ENCODE data around the gene FRAS1. TPM values are rescaled to one million over a fixed set of nuclear protein-coding genes. Genes with fewer than 3 reads are reported as not detected.

The FRAS1 gene
- total and polyA plus RNA-seq, 2 of the 8 experiments (the other 6 are each of a cell fraction or from before 2014, with no cell fraction given), result 38.5 to 109 TPM

GRCh38 chr4:78031417-78031950 is 25.6 kb upstream of the FRAS1 start (continued):
- TF ChIP-seq ATF3 (IDR thresholded peaks at IDR 0.05; ENCODE audit: insufficient read depth, low read depth, low read length) (no peak), CBX8 (IDR thresholded peaks at IDR 0.05; ENCODE audit: borderline replicate concordance, low read depth, low read length) (no peak), TAF1 (IDR thresholded peaks at IDR 0.05; ENCODE audit: low read depth, low read length) (no peak)

Data from H1 (cell line).